AG04449 (cell line): ENCODE measurements around the gene FOXP1.

Source experiments
- CTCF ChIA-PET: fragments of 350-600 bp; formaldehyde crosslinking; extraction: SDS; loops from one replicate; lab custom pipeline; 2021; ENCODE audit warnings: antibody characterized with exemption; lab: Yijun Ruan, JAX
- POLR2A ChIA-PET: fragments of 400-600, 350-600 bp; formaldehyde crosslinking; extraction: SDS; loops from one replicate; lab custom pipeline; 2020; ENCODE audit warnings: antibody characterized with exemption, inconsistent platforms; lab: Yijun Ruan, JAX
- DNase-seq: peaks from one replicate; pipeline ENCODE4 v3.0.0-alpha.2; 2010; ENCODE audit warnings: low read depth, low spot score
- H3K4me3 ChIP-seq: 2 replicates; pipeline ENCODE4 v1.5.1; 2011; ENCODE audit warnings: low read depth, mild to moderate bottlenecking, control low read depth, low read length
- TF ChIP-seq, protein P1 (sequence below): IDR thresholded peaks from one replicate; pipeline ENCODE4 v1.5.1; 2011; ENCODE audit warnings: mild to moderate bottlenecking, moderate library complexity, low read length, control low read depth, inconsistent platforms; ENCODE audit not compliant: insufficient read depth; ENCODE audit errors: missing control alignments

Gene FOXP1

DNA sequence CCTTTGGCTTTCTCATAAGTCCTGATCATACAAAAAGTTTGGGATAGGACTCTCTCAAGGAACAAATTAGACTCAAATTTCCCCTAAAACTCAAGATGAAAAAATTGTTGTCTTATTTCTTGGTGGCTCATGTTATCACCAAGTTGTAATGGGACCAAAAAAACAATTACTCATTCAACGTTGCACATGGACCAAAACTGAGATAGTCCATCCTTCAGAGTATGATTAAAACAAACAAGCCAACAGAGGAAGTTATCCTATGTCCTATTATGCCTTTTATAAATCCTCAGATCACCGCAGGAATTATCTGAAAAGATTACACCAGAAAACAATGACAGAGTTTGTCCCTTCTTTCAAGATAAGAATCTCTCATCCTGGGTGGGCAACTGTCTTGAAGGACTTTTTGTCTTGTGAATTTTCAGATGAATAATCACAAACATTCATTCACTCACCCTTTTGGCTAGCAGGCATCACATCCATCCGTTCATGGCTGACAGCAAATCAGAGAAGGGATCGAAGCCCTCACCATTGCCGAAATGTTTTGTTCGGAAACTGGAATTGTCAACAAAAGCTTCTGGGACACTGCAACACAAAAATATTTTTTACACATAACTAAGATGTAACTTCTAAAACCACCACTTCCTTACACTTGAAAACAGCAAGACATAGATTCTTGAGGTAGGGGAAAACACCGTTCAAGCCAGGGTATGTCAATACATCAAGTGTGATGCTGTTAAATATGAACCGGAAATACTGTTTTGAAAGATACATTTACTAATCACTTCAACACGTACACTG, 90.4 kb downstream of the FOXP1 start:
- POLR2A ChIA-PET, result no interaction called here
- no peak overlapping the region for H3K4me3 ChIP-seq
- TF ChIP-seq, protein P1, sequence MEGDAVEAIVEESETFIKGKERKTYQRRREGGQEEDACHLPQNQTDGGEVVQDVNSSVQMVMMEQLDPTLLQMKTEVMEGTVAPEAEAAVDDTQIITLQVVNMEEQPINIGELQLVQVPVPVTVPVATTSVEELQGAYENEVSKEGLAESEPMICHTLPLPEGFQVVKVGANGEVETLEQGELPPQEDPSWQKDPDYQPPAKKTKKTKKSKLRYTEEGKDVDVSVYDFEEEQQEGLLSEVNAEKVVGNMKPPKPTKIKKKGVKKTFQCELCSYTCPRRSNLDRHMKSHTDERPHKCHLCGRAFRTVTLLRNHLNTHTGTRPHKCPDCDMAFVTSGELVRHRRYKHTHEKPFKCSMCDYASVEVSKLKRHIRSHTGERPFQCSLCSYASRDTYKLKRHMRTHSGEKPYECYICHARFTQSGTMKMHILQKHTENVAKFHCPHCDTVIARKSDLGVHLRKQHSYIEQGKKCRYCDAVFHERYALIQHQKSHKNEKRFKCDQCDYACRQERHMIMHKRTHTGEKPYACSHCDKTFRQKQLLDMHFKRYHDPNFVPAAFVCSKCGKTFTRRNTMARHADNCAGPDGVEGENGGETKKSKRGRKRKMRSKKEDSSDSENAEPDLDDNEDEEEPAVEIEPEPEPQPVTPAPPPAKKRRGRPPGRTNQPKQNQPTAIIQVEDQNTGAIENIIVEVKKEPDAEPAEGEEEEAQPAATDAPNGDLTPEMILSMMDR, result no peak
- no peak for DNase-seq
- CTCF ChIA-PET, result interaction anchor here (2.1 kb wide), 1 partner anchor 188 kb away, joined by 4 read pairs; no protein-coding TSS in a partner anchor

DNA sequence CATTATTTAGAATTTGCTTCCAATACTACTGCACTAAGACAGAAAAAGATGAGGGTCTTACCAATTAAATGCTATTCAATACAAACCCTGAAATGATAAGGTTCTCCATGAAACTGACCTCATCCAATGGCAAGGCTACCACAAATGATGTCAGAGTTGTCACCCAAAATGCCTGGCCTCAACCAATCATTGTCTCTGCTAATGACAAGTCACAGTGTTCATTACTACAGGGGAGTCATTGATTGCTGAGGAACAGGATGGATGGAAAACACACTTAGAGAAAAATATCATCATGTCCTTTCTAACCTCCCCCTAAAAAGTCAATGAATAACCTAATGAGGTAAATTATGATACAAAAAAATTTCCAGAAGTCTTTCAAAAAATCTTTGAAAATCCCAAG, 91.0 kb downstream of the FOXP1 start:
- TF ChIP-seq, protein P1, result no peak
- DNase-seq, result no peak
- ChIA-PET POLR2A (no interaction called here), CTCF (no interaction called here)
- no peak overlapping the region for H3K4me3 ChIP-seq

DNA sequence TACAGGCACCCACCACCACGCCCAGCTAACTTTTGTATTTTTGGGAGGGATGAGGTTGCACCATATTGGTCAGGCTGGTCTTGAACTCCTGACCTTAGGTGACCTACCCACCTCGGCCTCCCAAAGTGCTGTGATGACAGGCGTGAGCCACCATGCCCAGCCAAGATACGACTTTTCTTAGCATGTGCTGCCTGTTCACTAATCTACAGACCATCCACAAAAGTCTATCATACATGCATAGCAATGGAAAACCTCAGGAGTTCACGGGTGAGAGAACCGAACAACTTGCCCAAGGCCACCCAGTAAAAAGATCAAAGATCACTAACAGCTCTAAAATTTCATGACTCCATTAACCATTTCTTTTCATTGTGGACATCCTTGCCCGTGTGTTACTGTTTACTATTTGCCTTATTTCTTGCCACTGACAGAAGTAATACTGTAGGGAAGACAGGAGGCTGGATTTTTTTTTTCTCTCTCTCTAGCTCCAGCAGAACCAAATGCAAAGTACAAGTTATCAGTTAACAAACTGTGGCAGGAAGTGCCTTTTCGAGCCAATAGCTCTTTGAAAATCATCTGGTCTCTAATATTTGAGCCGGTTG, 92.3 kb downstream of the FOXP1 start:
- H3K4me3 ChIP-seq, result no peak overlapping the region
- ChIA-PET POLR2A (interaction anchor here (0.6 kb wide), 1 partner anchor 179 kb away, joined by 3 read pairs; no protein-coding TSS in a partner anchor), CTCF (no interaction called here)
- TF ChIP-seq, protein P1, result no peak
- no peak for DNase-seq

DNA sequence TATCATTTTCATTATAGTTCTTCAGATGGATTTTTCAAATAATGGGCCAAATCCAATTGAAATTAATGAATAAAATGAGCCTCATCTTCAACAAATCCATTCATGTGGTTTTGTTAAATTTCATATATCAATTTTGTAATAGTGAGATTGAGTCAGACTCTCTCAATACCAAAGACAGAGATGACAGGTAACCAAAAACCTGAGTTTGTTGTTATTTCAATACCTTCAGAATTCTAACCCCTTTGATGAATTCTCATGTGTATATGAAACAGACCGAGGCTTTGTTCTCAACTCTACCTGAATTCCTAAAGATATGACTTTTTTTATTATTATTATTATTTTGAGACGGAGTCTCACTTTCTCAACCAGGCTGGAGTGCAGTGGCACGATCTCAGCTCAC, 92.8 kb downstream of the FOXP1 start:
- CTCF ChIA-PET, result no interaction called here
- POLR2A ChIA-PET, result no interaction called here
- TF ChIP-seq, protein P1, result no peak
- DNase-seq, result no peak
- no peak overlapping the region for H3K4me3 ChIP-seq

DNA sequence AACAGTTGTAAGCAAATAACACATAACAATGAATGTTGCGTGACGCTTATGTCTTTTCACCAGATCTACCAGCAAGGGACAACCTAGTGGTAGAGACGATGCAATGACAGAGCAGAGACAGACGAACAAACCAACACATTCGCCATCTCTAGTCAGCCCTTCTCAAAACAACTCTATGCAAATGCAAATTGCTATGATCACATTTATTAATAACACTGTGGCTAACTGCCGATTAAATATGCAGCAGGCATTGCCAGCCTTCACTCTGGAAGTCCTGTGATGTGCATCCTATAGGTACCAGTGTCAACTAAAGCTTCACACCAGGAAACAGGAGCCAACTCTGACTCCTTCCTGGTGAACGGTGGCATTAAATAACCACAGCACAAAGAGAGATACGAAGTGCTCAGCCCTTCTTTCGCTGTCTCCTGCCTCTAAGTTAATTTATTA, 94.2 kb downstream of the FOXP1 start:
- no peak for DNase-seq
- CTCF ChIA-PET, result no interaction called here
- TF ChIP-seq, protein P1, result no peak

DNA sequence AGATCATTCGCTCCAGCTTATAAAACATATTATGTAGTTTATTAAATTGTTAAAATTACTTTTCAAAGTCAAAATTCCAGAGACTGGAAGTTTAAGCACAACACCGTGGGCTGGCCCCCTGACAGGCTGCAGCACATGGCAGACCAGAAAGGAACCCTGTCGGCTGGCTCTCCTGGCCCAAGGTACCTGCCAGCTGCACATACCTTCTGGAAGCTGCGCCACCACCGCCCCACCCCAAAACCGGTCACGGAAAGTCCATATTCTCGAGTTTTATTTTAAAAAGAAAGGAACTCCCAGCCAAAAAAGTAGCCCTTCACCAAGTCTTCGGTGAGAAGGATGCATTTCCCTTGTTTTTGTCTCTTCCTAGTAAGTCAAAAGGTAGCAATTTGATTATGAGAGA, 94.6 kb downstream of the FOXP1 start:
- no peak for DNase-seq
- TF ChIP-seq, protein P1, result no peak
- POLR2A ChIA-PET, result no interaction called here
- CTCF ChIA-PET, result no interaction called here
- H3K4me3 ChIP-seq, result no peak overlapping the region

More for the DNA sequence above, 94.2 kb downstream of the FOXP1 start:
- POLR2A ChIA-PET, result no interaction called here
- H3K4me3 ChIP-seq, result no peak overlapping the region
